ENCODE data around the gene ZDHHC14.

ZDHHC14 gene

GRCh38 chr6:157339432-157339831, 41.6 kb upstream of the ZDHHC14 start:
- no peak for DNase-seq (ENCODE audit: extremely low read depth, low read depth)
- TF ChIP-seq, protein P1, sequence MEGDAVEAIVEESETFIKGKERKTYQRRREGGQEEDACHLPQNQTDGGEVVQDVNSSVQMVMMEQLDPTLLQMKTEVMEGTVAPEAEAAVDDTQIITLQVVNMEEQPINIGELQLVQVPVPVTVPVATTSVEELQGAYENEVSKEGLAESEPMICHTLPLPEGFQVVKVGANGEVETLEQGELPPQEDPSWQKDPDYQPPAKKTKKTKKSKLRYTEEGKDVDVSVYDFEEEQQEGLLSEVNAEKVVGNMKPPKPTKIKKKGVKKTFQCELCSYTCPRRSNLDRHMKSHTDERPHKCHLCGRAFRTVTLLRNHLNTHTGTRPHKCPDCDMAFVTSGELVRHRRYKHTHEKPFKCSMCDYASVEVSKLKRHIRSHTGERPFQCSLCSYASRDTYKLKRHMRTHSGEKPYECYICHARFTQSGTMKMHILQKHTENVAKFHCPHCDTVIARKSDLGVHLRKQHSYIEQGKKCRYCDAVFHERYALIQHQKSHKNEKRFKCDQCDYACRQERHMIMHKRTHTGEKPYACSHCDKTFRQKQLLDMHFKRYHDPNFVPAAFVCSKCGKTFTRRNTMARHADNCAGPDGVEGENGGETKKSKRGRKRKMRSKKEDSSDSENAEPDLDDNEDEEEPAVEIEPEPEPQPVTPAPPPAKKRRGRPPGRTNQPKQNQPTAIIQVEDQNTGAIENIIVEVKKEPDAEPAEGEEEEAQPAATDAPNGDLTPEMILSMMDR (IDR thresholded peaks at IDR 0.05; ENCODE audit: low read depth, low read length, missing control alignments), result no peak
- H3K4me3 ChIP-seq (replicated peaks; ENCODE audit: low read depth, low read length), result no peak overlapping the region

DNA sequence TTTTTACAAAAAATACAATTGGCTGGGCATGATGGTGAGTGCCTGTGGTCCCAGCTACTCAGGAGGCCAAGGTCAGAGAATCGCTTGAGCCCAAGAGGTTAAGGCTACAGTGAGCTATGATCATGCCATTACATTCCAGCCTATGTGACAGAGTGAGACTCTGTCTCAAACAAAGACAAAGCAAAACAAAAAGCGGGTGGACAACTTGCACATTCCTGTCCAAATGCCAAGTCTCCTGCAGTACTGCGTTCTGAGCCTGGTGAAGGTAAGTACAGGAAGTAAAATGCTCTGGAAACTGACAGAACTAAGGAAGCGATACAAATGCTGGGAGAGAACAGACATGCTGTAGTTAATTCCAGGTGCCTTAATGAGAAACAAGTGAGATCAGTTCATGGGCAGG, 37.3 kb upstream of the ZDHHC14 start:
- TF ChIP-seq, protein P1 (IDR thresholded peaks at IDR 0.05; ENCODE audit: low read depth, low read length, missing control alignments), result no peak
- H3K4me3 ChIP-seq (replicated peaks; ENCODE audit: low read depth, low read length), result no peak overlapping the region
- DNase-seq (ENCODE audit: extremely low read depth, low read depth), result no peak

- H3K4me3 ChIP-seq (replicated peaks; ENCODE audit: low read depth, low read length), result no peak overlapping the region
- peak; percentile 7 for DNase-seq (ENCODE audit: extremely low read depth, low read depth)
- TF ChIP-seq, protein P1 (IDR thresholded peaks at IDR 0.05; ENCODE audit: low read depth, low read length, missing control alignments), result no peak
These were observed 34.6 kb upstream of the ZDHHC14 start for GRCh38 chr6:157346373-157346772.

- TF ChIP-seq, protein P1 (IDR thresholded peaks at IDR 0.05; ENCODE audit: low read depth, low read length, missing control alignments), result no peak
- no peak overlapping the region for H3K4me3 ChIP-seq (replicated peaks; ENCODE audit: low read depth, low read length)
- no peak for DNase-seq (ENCODE audit: extremely low read depth, low read depth)
These were observed 22.7 kb upstream of the ZDHHC14 start for GRCh38 chr6:157358287-157358686.

- TF ChIP-seq, protein P1 (IDR thresholded peaks at IDR 0.05; ENCODE audit: low read depth, low read length, missing control alignments), result no peak
- H3K4me3 ChIP-seq (replicated peaks; ENCODE audit: low read depth, low read length), result no peak overlapping the region
- no peak for DNase-seq (ENCODE audit: extremely low read depth, low read depth)
These were observed 19.1 kb upstream of the ZDHHC14 start for GRCh38 chr6:157361886-157362285.

GRCh38 chr6:157364705-157365104, 16.3 kb upstream of the ZDHHC14 start:
- no peak overlapping the region for H3K4me3 ChIP-seq (replicated peaks; ENCODE audit: low read depth, low read length)
- no peak for DNase-seq (ENCODE audit: extremely low read depth, low read depth)
- TF ChIP-seq, protein P1 (IDR thresholded peaks at IDR 0.05; ENCODE audit: low read depth, low read length, missing control alignments), result no peak

GRCh38 chr6:157366648-157367047, 14.3 kb upstream of the ZDHHC14 start:
- TF ChIP-seq, protein P1 (IDR thresholded peaks at IDR 0.05; ENCODE audit: low read depth, low read length, missing control alignments), result no peak
- H3K4me3 ChIP-seq (replicated peaks; ENCODE audit: low read depth, low read length), result no peak overlapping the region
- no peak for DNase-seq (ENCODE audit: extremely low read depth, low read depth)

Data from HFF-Myc (cell line).